ENCODE results near the gene ELK4.

Gene ELK4

DNA sequence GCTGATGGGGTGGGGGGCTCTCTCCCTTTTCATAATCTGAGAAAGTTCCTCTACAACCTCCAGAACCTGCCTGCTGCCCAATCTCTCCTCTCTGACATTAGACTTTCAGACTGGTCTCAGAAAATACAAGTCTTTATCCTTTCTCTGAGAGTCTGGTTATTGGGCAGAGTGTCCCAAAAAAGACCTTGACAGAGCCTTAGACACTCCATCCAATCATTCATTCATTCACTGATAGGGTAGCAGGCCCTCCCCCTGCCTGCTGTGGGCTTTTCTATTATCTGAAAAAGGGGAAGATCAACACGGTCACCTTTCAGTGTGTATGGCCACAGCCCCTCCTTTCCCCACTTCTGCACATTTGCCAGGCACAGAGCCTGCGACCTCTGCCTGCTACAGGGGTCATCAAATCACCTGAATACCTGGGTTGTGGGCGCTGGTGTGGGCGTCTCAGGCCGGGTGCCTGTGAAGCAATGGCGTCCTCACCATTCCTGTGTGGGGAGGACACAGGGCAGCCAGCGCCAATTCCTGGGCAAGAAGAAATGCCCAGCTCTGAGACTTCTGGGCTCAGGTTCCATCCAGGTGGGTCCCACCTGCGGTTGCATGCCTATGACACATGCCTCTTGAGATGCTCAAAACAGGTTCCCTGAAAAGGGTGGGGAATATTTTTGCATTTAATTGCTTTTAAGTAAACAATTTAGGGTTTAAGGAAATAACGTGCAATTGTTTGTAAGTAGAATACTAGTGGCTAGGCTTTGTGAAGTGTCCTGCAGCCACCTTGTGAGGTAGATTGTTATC lies 52.8 kb downstream of the ELK4 start:
- DNase-seq: no peak

DNA sequence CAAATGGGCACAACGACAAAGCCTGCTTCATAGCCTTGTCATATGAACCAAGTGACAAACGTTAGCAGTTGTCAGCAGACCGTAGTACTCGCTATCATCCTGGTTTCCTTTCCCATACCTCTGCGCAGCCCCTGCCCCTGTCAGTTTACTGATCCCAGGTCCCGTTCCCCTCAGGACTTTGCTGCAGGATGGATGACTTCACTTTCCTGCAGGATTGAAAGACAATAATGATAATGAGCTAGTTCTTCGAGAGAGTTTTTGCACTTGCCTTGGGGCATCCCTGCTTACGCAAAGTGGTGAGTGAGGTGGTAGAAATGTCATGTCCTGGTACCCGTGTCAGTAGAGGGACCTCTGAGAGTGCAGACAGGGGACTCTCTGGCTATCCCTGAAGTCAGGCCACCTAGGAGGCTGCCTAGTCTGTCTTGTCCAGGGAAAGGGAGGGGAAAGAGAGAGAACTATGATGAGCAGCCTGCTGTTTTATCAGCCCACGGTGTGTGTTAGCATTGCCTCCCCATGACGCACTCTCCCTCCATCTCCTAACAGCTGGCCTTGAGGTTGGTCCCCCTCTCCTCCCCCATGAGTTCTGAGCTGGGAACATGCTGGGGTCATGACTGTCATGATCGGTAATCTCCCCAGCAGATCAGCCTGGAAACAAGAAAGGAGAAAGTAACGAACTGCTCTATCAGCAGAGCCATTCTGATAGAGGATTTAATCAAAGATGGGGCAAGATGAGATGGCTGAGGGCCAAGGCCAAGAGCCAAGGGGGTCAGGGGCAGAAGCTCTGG lies 53.7 kb downstream of the ELK4 start:
- no peak for DNase-seq

DNA sequence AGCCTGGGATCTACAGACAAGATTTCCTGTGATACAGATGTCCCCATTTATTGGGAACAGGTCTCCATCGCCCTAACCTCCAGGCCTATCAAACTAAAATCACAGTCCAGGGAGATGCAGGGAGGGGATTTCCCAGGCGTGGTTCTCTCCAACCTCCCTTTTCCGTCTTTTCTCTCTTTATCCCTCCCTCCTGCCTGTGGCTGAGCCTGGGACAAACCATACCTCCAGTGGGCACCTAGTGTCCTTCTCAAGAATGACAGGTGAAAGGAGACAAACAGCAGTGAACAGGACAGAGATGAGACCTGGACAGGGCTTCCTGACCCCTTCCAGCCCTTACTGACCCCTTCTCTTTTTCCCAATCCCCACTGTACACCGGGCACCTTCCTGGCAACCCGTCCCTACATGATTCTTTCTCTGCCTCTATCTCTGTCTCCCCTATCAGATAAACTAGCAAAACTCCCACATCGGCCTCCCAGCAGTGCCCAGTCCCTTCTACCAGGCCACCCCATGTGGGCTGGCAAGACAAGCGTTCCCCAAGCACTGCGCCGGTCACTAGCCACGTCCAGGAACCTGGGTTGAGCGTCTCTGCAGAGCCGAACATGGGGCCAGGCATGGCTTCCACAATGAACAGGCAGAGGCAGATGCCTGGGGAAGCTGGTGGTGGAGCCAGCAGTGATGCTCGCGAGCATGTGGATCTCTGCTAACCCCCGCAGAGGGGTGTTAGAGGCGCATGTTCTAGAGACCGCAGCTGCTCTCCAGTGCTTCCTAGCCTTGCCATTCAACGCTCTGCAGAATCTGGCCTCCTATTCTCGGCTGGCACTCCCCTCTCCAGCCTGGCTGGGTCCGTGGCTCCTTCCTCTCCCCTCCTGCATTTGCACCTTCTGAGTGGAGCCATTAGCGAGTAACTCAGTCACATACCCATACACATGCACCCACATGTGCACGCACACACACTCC lies 54.7 kb downstream of the ELK4 start:
- DNase-seq: no peak

DNA sequence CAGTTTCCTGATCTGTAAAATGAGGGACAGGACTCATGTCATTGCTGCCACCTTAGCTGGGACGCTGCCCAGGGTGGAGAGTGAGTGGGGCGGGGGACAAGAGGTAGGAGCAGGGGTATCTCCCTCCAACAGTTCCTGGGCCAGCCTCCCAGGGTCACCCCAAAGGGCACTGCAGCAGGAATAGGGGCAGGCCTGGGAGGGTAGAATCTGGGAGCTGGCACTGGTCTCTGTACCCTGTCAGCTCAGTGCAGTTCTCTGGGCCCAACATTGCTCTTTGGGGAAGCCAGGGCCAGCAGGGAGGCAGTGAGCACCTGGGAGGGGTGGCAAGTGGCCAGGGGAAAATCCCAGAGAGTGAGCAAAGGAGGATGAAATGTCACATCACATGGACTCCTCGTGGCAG lies 55.8 kb downstream of the ELK4 start:
- DNase-seq: no peak

DNA sequence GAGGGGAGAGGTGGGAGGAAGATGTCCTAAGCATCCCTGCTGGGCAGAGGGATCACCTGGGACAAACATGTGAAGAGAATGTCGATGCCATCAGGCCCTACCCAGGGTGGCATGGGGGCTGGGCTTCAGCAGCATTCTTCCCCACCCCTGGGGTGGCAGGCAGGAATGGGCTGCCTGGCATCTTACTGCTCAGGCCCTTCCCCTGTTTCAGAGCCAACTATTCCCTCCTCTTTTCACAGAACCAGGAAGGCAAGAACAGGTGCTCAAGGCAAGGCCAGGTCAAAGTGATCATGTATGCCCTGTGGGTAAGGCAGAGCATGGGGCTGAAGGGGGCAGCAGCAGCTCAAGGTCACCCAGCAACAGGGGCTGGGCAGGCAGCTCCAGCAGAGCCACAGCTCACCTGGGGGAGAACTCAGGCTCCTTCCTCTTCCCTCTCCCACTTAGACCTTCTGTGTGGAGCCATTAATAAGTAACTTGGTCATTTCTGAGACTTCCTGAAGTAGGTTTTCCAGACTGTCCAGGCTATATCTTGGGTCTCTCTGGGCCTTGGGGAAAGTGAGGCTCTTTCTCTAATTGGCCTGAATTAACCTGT lies 56.4 kb downstream of the ELK4 start:
- DNase-seq: no peak

DNA sequence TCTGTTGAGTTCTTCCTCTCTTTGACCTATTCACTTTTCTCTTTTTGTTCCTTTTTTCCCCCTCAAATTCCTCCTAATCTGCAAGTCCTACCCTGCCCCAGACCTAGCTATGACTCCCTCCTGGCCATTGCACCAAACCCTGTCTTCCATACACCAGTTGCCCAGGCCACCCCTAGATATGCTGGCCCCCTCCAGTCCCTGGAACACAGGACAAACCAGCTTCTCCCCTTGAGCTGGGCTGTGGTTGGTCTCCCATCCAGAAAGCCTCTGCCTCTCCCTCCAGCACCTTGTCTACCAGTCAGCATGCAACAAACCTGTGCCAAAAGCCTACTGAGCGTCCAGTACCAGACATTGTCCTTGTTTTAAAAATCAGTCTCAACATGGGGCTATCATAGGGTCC lies 59.4 kb downstream of the ELK4 start:
- no peak for DNase-seq

DNA sequence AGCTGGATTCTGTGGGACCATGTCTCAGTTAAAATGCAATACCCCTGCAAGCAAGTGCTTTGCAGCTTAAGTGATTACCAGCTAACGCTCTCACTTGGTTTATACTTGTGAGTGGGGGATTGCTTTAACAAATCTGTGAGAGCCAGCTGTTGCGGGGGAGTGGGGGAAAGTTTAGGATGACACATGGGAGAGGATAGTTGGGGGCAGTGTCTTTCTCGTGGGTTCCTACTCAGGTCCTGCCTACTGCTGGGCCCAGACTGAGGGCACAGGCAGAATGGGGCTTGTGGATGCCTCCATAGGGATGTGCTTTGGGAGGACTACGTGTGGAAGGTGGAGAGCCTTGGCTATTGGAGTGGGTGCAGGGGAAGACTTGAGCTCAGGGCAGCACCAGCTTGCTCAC lies 60.1 kb downstream of the ELK4 start:
- DNase-seq: no peak

DNA sequence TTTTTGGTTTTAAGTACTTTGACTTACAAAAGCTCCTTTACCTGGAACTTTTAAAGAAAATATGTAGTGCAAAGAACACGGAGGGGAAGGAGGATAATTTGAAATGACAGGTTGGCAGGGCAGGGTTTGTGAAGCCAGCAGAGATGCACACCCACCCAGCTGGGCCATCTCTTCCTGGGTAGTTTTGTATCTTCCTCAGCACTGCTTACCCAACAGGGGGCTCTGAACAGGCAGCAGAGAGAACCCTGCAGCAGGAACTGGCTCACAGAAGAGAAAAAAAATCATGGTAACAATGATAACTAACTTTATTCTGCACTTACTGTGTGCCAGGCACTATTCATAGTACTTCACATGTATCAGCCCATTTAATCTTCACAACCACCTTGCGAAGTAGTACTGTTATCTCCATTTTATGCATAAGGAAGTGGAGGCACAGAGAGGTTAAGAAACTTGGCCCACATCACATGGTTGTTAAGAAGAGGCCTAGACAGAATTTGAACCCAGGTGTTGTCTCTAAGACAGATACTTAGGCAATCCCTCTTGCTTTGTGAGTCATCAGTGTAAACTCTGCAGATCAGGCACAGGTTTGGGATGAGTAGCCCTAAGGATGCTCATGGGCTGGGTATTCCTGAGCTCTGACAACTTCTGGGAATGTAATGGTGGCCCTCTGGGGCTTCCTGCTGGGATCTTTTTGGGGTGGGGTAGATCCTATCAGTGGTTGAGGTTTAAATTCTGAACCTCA lies 60.8 kb downstream of the ELK4 start:
- no peak for DNase-seq

DNA sequence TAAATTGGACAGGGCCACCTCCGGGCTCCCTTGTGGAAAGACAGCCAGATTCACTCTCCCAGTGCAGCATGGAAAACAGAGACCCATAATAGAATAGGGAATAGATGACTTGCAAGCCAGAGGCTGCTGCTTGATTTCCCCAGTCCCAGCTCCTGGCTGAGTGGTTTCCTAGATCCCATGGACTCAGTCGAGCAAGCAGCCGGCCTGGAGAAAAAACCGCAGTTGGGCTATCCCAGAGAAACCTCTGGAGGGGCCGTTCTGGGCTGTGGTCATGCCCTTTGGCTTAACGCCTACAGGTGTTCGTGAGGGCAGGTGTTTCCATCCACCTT lies 61.7 kb downstream of the ELK4 start:
- no peak for DNase-seq

DNA sequence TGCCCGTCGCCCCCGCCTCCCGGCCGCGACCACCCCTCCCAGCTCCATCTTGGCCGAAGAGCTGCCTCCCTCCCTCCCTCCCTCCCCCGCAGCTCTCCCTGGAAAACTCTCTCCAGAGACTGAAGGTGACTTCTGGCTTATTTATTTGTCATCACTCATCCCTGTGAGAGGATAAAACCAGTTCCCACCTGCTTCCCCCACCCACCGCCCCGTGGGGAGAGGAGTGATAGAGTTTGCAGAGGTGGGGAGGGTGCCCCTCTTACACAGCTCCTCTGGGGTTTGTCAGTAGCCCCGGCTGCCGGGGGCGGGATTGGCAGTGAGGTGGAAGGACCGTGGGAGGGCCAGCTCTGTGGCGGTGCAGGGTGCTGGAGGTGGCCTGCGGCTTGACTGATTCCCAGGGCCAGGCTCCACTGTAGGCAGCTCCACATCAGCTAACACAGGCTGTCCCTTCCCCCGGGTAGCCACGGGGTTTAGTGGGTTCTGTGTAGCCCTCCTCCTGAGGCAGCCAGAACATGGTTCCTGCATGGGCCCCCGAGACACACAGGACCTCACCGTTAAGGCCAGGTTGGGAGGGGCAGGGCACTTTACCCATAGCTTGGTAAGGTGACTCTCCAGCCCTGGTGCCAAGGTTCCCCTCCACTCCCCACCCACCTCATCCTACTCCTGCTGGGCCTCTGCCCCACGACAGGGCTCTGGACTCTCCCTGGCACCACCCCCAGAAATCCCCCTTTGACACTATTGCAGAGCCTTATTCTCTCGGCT lies 62.2 kb downstream of the ELK4 start:
- no peak for DNase-seq

DNA sequence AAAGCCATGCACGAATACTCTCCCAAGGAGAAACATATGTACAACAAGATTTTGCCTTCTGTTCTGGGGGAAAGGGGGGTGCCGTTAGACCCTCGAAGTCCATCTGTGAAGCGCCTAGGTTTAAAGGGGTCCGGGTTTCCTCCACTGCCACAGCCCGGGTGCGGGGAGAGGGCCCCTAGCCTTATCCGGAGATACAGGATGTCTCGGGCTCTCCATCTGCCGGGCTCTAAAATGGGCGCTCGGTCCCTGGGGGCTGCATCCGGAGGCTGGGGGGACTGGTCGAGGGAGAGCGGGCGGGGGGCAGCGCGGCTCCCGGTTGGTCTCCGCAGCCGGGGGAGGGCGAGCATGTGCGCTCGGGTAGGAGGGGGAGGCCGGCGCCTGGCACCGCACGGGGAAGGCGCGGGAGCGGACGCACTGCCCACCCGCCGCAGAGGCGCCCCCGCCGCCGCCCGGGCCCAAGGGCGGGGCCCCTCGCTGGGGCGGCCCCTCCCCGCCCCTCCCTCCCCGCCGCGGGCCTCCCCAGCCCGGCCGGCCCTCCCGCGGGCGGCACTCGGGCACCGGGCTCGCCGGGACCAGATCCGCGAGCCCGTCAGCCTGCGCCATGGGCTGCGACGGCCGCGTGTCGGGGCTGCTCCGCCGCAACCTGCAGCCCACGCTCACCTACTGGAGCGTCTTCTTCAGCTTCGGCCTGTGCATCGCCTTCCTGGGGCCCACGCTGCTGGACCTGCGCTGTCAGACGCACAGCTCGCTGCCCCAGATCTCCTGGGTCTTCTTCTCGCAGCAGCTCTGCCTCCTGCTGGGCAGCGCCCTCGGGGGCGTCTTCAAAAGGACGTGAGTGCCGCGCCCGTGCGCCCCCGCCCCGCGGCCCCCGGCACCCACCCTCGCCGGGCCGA lies 63.1 kb downstream of the ELK4 start:
- DNase-seq: peak in 1 of 2 experiments; percentile 12

DNA sequence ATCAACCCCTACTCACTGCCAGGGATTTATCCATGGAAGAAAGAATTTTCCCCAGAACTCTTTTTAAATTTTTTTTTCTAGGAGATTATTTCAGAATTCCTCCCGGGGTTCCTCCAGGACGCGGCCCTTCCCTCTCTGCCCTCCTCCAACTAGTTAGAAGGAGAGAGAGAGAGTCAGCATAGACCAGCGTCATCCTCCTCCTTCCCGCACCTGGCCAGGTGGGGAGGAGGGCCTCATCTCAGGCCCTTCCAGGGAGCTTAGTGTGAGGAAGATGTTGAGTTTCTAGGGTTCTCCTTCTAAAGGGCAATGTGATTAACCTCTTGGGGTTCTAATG lies 63.7 kb downstream of the ELK4 start:
- DNase-seq: no peak

DNA sequence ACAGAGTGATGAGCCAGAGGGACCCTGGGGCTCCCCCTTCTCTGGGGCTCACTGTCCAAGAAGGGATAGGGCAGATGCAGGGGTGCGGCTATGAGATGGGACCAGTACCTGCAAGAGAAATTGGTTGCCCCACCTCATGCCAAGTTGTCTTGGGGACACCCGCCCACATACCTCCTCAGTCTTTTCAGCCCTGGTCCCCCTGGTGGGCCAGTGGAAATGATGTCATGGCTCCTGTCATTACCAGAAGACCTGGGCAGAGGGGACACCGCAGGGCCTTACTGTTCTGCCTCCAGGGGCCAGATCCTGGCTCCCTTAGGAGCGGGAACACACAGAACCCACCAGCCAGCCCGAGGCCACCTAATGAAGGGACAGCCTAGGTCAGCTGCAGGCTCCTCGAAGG lies 64.1 kb downstream of the ELK4 start:
- no peak for DNase-seq

DNA sequence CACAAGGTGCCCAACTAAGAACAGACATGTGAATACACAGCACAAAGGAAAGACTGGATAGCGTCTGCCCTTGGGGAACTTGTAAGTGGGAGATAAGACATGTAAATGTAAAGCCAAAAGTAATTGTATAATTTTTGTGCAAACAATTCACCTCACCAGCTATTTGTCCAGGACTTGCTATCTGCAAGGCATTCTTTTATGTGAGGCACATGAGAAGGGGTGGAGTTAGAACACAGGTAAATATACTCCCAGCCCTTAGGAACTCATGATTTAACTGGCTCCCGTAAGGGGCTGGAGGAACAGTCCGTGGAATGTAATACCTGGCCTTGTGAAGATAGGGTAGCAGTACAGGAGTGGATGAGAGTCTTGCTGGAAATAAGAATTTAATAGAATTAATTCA lies 66.0 kb downstream of the ELK4 start:
- DNase-seq: no peak

DNA sequence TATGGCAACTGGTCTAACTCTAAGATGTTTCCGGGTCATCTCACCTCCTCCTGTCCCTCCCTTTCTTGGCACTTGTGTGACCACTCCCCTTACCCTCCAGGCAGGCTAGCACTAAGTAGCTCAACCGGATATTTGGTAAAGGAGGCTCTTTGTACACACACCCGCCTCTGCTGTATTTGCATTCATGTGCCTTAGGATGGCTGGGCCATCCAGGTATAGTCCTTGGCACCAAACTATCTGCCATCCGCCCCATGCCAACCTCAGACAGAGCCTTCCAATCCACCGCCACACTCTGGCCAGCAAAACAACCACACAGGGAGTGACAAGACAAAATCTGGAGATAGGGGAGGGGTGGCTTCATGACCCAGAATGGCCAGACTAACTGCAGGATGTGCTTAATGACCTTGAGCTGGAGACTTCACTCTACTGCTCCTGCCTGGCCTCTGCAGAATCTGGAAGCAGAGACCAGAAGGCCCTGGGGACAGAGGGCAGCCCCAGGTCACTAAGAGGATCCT lies 67.8 kb downstream of the ELK4 start:
- DNase-seq: no peak

DNA sequence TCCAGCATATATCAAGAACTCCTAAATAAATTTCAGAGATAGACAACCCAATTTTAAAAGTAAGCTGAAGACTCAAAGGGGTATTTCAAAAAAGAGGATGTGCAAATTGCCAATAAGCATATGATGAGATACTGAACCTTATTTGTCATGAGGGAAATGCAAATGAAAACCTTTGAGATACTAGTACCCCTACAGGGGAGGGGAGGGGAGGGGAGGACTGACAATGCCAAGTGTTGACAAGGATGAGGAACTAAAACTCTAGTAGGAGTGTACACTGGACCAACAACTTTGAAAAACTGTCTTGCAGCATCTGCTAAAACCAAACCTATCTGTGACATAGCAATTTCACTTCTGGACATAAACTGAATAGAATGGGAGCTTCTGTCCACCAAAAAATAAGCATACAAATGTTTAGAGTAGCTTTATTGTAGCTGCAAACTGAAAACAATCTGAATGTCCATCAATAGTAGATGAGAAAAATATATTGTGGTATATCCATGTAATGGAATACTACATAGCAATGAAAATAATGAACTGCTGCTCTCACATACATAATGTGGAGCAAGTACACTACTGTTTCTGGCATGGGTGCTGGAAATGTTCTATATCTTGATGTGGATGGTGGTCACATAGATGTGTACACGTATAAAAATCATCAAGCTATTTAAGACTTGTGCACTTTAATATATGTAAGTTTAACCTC lies 70.2 kb downstream of the ELK4 start:
- no peak for DNase-seq

Data from activated CD4-positive, alpha-beta T cell treated with anti-CD3 and anti-CD28 coated beads, Interleukin-2, amount 50 U/mL, for 48 hours (primary cell).